ENCODE measurements around the gene LGALS7B. TPM values are rescaled to one million over a fixed set of nuclear protein-coding genes. Genes with fewer than 3 reads are reported as not detected.
"Not testable (repeated sequence)": the region's sequence is repeated elsewhere in the genome, so short reads cannot be mapped to it uniquely, and the experiment has no call there.

LGALS7B gene
- total RNA-seq, 2 donors from 2014 or later: not detected

DNA sequence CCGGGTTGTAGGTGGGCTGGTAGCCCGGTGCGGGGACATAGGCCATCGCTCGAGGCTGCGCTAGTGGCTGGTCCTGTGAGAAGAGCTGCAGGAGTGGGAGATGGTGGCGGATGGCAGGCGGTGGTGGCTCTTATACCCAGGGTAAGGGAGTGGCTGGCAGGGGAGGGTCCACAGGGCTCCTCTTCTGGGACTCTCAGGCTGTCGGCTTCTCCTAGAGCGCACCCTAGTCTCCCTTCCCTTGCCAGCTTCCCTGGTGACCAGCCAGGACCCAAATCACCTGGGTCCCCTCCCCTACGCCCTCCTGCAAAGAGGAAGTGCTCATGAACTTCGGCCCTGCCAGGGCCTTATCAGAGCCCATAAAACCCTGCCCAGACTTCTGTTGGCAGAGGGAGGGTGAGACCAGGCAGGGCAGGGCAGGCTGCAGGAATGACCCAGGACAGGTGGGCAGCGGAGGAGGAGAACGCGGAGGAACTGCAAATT is 23.9 kb downstream of the LGALS7B start, which contains the start of gene LGALS4:
TSS of gene LGALS4 (minus strand) at position 105 of the 480 bp plus-strand sequence. CDS start at position 46, 59 bp downstream.
- no peak for DNase-seq
- intact Hi-C loops (cut with DNase I): no loop called here
- ATAC-seq: peak in 1 of 2 donors; percentile 23

DNA sequence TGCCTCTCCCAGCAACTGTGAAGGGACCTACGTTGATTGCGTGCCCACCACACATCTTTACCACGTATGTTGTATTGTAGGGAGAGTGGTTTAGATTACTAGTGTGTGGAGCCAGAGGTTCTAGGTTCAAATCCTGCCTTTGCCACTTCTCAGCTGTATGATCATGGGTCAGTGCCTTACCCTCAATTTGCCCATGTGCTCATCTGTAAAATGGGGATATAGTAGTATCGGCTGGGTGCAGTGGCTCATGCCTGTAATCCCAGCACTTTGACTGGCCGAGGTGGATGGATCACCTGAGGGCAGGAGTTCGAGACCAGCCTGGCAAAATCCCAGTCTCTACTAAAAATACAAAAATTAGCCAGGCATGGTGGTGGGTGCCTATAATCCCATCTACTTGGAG is 24.3 kb downstream of the LGALS7B start:
- no peak for ATAC-seq
- no peak for DNase-seq
- intact Hi-C loops (cut with DNase I): no loop called here

DNA sequence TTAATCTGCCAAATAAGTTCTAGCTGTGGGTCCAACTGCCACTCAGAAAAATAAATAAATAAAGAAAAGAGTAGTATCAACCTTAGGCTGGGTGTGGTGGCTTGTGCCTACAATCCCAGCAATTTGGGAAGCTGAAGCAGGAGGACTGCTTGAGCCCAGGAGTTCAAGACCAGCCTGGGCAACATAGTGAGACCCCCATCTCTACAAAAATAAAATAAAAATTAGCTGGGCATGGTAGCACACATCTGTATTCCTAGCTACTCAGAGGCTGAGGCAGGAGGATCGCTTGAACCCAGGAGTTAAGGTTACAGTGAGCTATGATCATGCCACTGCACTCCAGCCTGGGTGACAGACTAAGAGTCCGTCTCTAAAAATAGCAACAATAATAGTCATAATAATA is 24.9 kb downstream of the LGALS7B start:
- DNase-seq; ATAC-seq; intact Hi-C loops (cut with DNase I): not testable (repeated sequence)

DNA sequence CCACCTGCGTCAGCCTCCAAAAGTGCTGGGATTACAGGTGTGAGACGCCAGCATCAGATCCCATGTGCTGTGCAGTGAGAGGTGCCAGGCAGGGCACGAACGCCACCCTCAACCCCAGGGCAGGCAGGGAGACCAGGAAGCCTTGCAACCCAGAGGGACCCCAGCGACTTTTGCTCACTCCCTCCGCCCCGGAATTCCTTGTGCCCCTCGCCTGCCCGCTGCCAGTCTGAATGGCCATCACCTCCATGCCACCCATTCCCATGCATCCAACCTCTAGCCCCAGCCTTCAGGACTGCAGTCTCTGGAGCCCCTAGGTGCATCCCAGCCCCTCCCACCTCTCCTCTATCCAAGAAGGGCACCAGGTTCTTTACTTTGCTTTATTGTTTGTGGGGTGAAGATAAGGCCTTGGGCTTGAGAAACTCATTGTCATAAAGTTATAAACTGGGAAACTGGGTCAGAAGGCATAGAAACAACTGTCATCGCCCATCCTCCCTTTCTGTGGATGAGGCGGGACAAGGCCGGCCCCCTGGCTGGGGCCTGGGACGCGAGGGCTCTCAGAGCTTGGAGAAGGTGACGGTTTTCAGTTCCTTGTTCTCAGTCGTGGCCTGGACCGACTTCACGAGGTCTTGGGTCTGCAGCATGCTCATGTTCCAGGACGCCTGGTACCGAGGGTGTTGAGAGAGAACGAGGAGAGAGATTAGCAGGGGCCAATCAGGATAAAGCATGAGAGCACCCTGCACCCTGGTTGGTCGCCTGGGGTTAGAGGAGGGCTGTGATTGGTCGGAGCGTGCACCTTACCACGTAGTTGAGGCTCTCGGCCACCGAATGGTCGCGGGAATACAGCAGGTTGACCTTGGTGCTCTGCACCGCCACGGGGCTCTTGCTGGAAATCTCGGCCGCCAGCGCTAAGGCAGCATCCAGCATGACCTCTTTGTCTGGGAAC is 26.3 kb downstream of the LGALS7B start:
- intact Hi-C loops (cut with DNase I): no loop called here
- no peak for ATAC-seq

DNA sequence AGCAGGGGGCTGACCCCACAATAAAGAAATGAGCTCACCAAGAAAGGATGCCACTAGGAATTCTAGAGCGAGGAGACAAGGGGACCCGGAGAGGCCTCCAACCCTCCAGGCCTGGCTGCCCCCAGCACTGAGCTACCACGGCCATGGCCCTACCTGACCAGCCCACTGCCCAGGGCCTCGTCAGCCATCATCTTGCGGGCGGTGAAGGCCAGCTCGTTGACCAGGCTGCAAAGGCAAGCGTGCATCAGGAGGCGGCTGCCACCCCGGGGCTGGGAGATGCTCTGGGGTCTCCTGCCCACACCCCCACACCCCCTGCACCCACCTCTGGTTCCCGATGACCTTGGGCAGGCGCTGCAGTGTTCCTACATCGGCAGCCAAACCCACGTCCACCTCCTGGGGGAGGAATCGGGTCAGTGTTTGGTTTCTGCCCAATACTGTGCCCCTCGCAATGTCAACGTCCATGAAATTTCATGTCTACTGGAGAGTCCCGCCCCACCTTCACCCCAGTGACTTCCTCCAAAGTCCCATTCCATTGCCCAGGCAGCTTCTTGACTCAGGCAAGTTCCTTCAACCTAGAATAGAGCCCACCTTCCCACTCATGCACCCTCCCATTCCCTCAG is 27.2 kb downstream of the LGALS7B start:
- no peak for ATAC-seq
- DNase-seq: no peak
- intact Hi-C loops (cut with DNase I): no loop called here

More for the DNA sequence above, 26.3 kb downstream of the LGALS7B start:
- no peak for DNase-seq

DNA sequence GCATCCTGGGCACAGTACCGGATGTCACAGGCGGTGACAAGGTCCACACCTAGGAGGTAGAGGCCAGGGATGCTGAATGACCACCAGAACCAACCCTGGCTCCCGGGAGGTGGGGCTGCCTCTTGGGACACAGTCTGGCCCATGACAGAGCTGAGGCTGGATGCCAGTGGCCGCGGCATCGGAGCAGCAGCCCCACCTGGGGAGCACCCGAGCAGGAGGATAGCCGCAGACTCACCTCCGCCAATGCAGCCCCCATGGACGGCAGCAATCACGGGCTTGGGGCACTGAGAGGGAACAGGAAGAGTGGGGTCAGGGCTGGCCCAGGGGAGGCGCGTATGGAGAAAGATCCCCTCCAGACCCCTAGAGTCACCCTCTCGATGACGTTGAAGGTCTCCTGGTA is 28.1 kb downstream of the LGALS7B start:
- DNase-seq (no peak), ATAC-seq (no peak)
- intact Hi-C loops (cut with DNase I): no loop called here

DNA sequence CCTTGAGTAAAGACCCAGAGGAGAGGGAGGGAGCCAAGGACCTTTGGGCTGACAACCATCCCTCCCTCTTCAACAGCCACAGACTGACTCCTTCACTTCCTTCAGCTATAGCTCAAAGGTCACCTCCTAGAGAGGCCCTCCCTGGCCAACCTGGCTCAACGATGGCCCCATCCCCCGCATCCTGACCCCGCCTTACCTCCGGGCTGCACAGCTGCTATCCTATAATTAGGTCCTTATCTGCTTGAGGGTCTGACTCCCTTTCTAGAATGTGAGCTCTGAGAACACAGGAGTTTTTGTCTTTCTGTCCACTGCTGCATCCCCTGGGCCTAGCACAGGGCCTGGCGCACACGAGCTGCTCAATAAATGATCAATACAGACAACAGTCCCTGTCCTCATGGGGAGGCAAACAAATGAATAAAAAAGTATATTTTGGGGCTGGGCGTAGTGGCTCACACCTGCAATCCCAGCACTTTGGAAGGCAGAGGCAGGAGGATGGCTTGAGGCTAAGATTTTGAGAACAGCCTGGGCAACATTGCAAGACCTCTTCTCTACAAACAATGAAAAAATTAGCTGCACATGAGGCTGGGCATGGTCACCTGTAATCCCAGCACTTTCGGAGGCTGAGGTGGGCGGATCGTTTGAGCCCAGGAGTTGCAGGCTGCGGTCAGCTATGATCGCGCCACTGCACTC is 30.4 kb downstream of the LGALS7B start:
- peak; percentile 62 to 75 for ATAC-seq
- DNase-seq: no peak
- intact Hi-C loops (cut with DNase I): no loop called here

DNA sequence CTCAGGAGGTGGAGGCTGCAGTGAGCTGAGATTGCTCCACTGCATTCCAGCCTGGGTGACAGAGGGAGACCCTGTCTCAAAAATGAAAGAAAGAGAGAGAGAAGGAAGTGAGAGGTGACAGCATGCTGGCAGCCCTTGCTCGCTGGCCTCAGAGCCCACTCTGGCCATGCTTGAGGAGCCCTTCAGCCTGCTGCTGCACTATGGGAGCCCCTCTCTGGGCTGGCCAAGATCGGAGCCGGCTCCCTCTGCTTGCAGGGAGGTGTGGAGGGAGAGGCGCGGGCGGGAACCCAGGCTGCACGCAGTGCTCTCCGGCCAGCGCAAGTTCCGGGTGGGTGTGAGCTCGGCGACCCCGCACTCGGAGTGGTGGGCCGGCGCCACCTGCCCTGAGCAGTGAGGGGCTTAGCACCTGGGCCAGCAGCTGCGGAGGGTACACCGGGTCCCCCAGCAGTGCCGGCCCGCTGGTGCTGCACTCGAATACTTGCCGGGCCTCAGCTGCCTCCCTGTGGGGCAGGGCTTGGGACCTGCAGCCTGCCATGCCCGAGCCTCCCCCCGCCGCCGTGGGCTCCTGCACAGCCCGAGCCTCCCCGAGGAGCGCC is 32.3 kb downstream of the LGALS7B start:
- intact Hi-C loops (cut with DNase I); ATAC-seq; DNase-seq: not testable (repeated sequence)

DNA sequence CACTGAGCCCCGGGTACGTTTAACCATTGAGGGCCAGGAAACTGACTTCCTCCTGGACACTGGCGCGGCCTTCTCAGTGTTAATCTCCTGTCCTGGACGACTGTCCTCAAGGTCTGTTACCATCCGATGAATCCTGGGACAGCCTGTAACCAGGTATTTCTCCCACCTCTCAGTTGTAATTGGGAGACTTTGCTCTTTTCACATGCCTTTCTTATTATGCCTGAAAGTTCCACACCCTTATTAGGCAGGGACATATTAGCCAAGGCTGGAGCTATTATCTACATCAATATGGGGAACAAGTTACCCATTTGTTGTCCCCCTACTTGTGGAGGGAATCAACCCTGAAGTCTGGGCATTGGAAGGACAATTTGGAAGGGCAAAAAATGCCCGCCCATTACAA is 36.9 kb downstream of the LGALS7B start:
- DNase-seq; ATAC-seq; intact Hi-C loops (cut with DNase I): not testable (repeated sequence)

DNA sequence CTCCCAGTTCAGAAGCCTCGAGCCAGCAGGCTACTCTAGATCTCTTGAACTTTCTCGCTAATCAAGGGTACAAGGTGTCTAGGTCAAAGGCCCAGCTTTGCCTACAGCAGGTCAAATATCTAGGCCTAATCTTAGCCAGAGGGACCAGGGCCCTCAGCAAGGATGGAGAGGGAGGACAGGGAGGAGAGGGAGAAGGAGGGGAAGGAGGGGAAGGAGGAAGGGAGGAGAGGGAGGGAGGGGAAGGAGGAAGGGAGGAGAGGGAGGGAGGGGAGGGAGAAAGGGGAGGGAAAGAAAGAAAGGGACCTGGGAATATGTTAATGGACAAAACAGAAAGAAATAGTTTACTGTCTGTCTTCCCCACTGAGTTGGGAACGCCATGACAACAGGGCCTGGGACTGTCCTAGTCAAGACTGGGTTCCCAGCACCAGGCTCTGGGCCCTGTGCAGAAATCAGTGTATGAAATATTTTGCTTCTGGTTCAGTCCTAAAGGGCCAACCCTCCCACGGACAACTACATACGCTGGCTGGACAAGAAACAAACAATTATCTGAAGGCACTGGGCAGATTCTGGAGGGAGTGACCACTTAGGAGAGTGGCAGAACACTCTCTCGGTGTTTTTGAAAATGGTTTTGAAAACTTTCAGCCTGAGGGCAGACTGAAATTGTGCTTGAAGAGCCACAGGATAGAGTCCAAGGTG is 38.0 kb downstream of the LGALS7B start:
- DNase-seq: no peak
- ATAC-seq: no peak
- intact Hi-C loops (cut with DNase I): no loop called here

DNA sequence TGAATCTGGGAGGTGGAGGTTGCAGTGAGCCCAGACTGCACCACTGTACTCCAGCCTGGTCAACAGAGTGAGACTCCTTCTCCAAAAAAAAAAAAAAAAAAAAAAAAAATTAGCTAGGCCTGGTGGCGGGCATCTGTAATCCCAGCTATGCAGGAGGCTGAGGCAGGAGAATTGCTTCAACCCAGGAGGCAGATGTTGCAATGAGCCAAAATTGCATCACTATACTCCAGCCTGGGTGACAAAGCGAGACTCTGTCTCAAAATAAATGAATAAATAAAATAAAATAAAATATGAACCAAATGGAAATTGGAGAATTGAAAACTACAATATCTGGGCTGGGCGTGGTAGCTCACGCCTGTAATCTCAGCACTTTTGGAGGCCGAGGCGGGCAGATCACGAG is 40.2 kb downstream of the LGALS7B start:
- intact Hi-C loops (cut with DNase I); ATAC-seq; DNase-seq: not testable (repeated sequence)

DNA sequence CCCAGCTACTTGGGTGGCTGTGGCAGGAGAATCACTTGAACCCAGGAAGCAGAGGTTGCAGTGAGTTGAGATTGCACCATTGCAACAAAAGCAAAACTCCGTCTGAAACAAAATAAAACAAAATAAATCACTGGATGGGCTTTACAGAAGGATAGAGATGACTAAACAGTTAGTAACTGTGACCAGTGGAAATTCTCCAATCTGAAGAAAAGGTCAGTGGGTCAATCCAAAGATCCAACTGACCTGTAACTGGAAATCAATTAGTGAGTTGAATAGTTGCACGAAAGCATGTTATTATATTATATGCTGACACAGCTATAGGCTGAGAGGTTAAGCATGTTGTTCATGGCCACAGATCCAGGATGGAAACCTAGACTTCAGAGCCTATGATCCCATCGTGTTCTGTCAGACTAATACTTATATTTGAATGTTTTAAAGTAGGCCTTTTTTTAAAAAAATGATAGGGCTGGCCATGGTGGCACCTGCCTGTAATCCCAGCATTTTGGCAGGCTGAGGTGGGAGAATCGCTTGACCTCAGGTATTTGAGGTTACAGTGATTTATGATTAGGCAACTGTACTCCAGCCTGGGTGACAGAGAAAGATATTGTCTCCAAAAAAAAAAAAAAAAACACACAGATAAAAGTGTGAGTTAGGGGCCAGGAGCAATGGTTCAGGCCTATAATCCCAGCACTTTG is 41.2 kb downstream of the LGALS7B start:
- intact Hi-C loops (cut with DNase I): loop anchor here in 1 of 2 donors (5.0 kb wide), 1 partner anchor 183 kb away; the partner anchor contains the start of gene ACTN4
- DNase-seq (no peak), ATAC-seq (no peak)

DNA sequence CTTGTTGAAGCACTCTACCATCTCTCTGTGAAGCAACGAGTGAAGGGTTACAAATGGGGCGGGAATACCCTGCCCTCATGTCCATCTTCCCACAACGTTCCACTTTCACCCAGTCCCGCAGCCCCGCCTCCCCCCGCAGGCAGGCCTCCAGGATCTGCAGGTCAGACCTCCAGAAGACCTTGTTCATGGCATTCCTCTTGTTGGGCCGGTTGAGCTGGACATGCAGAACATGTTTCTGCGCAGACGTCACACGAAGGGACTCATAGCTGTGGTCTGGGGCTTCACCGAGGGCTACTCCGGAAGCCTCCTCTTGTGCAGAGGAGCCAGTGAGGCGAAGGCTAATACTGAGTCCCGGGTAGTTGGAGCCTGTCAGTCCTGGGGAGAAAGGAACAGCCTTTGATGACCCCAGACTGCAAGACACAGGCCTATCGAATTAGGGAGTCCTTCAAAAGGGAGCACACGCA is 42.2 kb downstream of the LGALS7B start:
- DNase-seq (peak; percentile 70), ATAC-seq (peak; percentile 51 to 60)
- intact Hi-C loops (cut with DNase I): loop anchor here in 1 of 2 donors (5.0 kb wide), 1 partner anchor 184 kb away; the partner anchor contains the start of gene ACTN4

DNA sequence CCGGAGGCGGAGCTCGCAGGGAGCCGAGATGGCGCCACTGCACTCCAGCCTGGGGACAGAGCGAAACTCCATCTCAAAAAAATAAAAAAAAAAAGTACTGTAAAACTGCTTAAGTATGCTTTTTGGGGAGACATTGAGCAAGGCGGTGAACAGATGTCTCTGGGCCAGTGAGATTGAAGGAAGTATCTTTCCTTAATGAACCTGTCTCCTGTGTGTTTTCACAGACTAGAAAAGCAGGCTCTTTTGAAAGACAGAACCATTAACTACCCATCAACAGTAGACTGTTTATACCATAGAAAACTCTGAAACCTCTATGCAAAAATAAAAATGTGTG is 44.1 kb downstream of the LGALS7B start:
- no peak for ATAC-seq
- intact Hi-C loops (cut with DNase I): loop anchor here in 1 of 2 donors (5.0 kb wide), 1 partner anchor 186 kb away; the partner anchor contains the start of gene ACTN4
- no peak for DNase-seq

DNA sequence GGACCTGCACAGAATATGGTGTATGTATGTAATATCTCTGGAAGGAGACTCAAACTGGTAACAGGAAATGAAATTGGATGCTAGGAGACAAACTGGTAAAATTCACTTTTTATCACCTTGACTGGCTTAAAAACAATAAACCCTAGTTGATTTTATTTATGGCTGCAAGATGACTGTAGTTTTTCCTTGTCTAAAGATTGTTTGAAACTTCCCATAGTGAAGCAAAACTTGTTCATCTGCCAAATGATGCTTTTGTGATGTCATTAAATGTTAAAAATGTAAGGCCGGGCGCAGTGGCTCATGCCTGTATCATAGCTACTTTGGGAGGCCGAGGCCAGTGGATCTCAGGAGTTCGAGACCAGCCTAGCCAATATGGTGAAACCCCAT is 45.1 kb downstream of the LGALS7B start:
- ATAC-seq (no peak), DNase-seq (no peak)
- intact Hi-C loops (cut with DNase I): loop anchor here in 1 of 2 donors (2.0 to 5.0 kb wide), 2 partner anchors 15 to 187 kb away; partner anchors contain the start of genes ACTN4 and HNRNPL

DNA sequence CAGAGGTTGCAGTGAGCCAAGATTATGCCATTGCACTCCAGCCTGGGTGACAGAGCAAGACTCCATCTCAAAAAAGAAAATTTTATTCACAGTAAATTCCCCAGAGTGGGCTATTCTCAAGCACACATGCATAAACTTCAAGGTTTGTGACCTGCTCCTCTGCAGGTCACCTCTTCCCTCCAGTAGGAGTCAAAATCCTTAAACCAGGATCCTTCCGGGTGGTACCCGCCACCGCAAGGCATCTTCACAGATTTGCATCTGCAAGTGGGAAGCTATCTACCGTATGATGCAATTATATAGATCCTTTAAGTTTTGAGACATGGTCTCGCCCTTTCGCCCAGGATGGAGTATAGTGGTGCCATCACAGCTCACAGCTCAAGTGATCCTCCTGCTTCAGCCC is 45.6 kb downstream of the LGALS7B start:
- intact Hi-C loops (cut with DNase I): loop anchor here in 1 of 2 donors (2.0 to 5.0 kb wide), 2 partner anchors 14 to 187 kb away; partner anchors contain the start of genes ACTN4 and HNRNPL
- ATAC-seq: no peak
- DNase-seq: no peak

DNA sequence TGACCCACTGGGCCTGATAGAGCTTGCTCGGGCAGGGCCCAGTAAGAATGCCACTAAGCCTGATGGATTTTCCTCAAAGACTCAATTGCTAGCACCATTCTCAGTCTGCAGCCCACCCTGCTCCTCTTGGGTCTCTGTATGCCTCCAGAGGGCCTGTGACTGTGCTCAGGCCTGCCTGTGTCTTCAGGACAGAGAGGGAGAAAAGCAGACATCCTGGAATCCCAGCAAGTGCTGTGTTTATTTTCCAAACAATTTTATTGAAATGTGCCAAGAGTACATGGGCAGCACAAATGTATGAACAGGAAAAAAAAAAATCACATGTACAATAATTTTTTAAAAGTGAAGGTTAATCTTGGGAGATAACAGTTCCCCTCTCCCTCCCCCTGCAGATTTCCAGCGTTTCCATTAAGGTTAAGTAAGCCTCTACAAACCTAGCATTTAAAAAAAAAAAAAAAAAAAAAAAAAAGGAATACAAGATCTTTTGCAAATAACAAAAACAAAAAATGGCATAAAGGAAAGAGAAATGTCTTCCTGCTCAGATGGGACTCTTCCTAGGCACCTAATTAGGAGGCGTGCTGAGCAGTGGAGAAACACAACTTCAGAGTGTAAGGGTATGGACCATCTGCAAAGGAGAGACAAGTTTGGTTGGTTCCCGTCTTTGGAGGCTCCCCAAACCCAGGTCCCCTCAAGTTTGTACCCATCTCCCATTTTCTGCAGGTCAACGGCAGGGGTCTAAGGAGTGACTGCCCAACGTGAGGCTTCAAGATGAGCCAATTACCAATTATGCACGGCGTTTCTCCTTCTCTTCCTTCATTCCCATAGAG is 47.4 kb downstream of the LGALS7B start:
- DNase-seq (no peak), ATAC-seq (no peak)
- intact Hi-C loops (cut with DNase I): no loop called here
